ENCODE data around the gene CLN6.

DNA sequence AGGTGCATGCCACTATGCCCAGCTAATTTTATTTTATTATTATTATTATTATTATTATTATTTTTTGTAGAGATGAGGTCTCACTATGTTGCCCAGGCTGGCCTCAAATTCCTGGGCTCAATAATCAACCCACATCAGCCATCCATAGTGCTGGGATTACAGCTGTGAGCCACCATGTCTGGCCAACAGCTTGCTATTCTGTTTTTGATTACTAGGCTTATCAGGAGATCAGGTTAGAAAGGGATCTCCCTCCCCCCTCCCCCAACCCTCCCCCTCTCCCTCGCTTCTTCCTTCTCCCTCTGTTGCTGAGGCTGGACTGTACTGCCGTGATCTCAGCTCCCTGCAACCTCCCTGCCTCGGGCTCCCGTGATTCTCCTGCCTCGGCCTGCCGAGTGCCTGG is 8.6 kb downstream of the CLN6 start:
- no peak for TF ChIP-seq CTCF (IDR thresholded peaks at IDR 0.05)
- TF ChIP-seq POLR2AphosphoS5 (IDR thresholded peaks at IDR 0.05) = no peak
- no peak for TF ChIP-seq POLR2A (IDR thresholded peaks at IDR 0.05; ENCODE audit: low read depth)

Data from esophagus muscularis mucosa (tissue), 3 donors.